ENCODE results near the gene PHF2. TPM values are rescaled to one million over a fixed set of nuclear protein-coding genes. Genes with fewer than 3 reads are reported as not detected.

PHF2 gene
- total and polyA plus RNA-seq, 2 of the 8 experiments (the other 6 are each of a cell fraction or from before 2014, with no cell fraction given), result 3.4 to 9.4 TPM

- no peak overlapping the region for H2AK5ac ChIP-seq (ENCODE audit: low read depth, low read length)
- H3K36me3 ChIP-seq (ENCODE audit: control insufficient read depth in 2 of 4, insufficient read depth in 4 of 4, low read length in 3 of 4), result peaks cover 8 to 28% (median 18%) of the 10 kb centered on the region in 4 experiments; a peak in 7 of 8 replicates
- H2AFZ ChIP-seq (ENCODE audit: low read length), result no peak overlapping the region
- no peaks in the 10 kb centered on the region for H3K27me3 ChIP-seq (replicated peaks in 1 of 4; ENCODE audit: control insufficient read depth in 3 of 4, extremely low read depth in 1 of 4, insufficient read depth in 3 of 4, low read length in 3 of 4)
- H3K4me1 ChIP-seq (replicated peaks in 1 of 4; ENCODE audit: control insufficient read depth in 3 of 4, insufficient read depth in 4 of 4, low read length in 3 of 4), result peaks cover 0 to 8% (median 4%) of the 10 kb centered on the region in 4 experiments; a peak in 3 of 7 replicates
- H3K4me3 ChIP-seq (ENCODE audit: extremely low read depth in 1 of 4, insufficient read depth in 2 of 4, low read depth in 3 of 4, low read length in 4 of 4), result no peak overlapping the region
- no peak overlapping the region for H4K5ac ChIP-seq (ENCODE audit: insufficient read length, low read depth, low read length)
- ChIA-PET POLR2A (ENCODE audit: partially characterized antibody) (interaction anchor here (1.7 kb wide), 1 partner anchor 198 kb away, joined by 5 read pairs; no protein-coding TSS in a partner anchor), CTCF (ENCODE audit: partially characterized antibody) (interaction anchor here (0.5 to 2.1 kb wide), 4 partner anchors 9 to 424 kb away, joined by 3 to 11 read pairs (median 6); no protein-coding TSS in a partner anchor)
- WGBS, 2 experiments (ENCODE audit: extremely low coverage in 1 of 2, insufficient coverage in 1 of 2, insufficient read length in 1 of 2, insufficient replicate concordance in 2 of 2, low coverage in 1 of 2, low lambda C conversion rate in 2 of 2, missing lambda C conversion rate in 1 of 2), result 88% methylated on average over 4 of the region's 4 CpGs; no CpG with 5 or more reads in 1 of the 2 experiments
- DNase-seq (ENCODE audit: low read depth in 1 of 2, low spot score in 2 of 2) (no peak), FAIRE-seq (no peak)
- no peaks in the 10 kb centered on the region for H3K9me3 ChIP-seq (ENCODE audit: insufficient read depth in 2 of 2, low read depth in 1 of 2, low read length in 1 of 2)
- H3K23me2 ChIP-seq (ENCODE audit: low read depth, low read length), result peaks cover 5% of the 10 kb centered on the region; the same call in 1 of the 2 replicates
- no peak overlapping the region for H3K27ac ChIP-seq (ENCODE audit: low read depth, low read length)
- no peak overlapping the region for H3K9ac ChIP-seq (replicated peaks in 1 of 4; ENCODE audit: extremely low read depth in 1 of 4, low read depth in 3 of 4, low read length in 3 of 4)
- no peaks in the 10 kb centered on the region for H3K79me1 ChIP-seq (ENCODE audit: low read depth, low read length)
- no peak overlapping the region for H2BK5ac ChIP-seq (ENCODE audit: low read depth, low read length)
- TF ChIP-seq PHF8 (conservative IDR thresholded peaks at IDR 0.05; ENCODE audit: low read depth, low read length), result no peak
- H4K91ac ChIP-seq (replicated peaks; ENCODE audit: insufficient read length, low read length), result no peak overlapping the region
- H2BK15ac ChIP-seq (ENCODE audit: low read length), result no peak overlapping the region
- no peak overlapping the region for H2BK20ac ChIP-seq (ENCODE audit: low read length)
- no peak overlapping the region for H3K23ac ChIP-seq (ENCODE audit: insufficient read length)
- no peak overlapping the region for H3K4ac ChIP-seq (replicated peaks; ENCODE audit: insufficient read length, low read depth, low read length)
- H4K20me1 ChIP-seq (replicated peaks in 1 of 2; ENCODE audit: control insufficient read depth in 1 of 2, insufficient read depth in 2 of 2, low read length in 2 of 2), result peaks cover 0 to 2% of the 10 kb centered on the region in 2 experiments
- H2BK120ac ChIP-seq (replicated peaks; ENCODE audit: low read depth, low read length), result no peak overlapping the region
- no peak overlapping the region for H3K14ac ChIP-seq (ENCODE audit: insufficient read length)
- no peak overlapping the region for H3K4me2 ChIP-seq (ENCODE audit: insufficient read depth in 1 of 2, low read depth in 2 of 2, low read length in 2 of 2)
- no peaks in the 10 kb centered on the region for H3K79me2 ChIP-seq (ENCODE audit: control insufficient read depth in 1 of 2, insufficient read depth in 2 of 2, low read length in 2 of 2)
- H3K18ac ChIP-seq (ENCODE audit: extremely low read depth, low read length), result no peak overlapping the region
- no peak overlapping the region for H4K8ac ChIP-seq (ENCODE audit: extremely low read depth, insufficient read depth, low read length)
- H3K56ac ChIP-seq (replicated peaks; ENCODE audit: insufficient read length, low read depth, low read length), result no peak overlapping the region
- H2BK12ac ChIP-seq (ENCODE audit: low read depth, low read length), result no peak overlapping the region
Observed at GRCh38 chr9:93565089-93565488, 11.3 kb upstream of the PHF2 start.

Data from H1 (cell line).